ENCODE measurements around the gene DSCAML1. TPM values are rescaled to one million over a fixed set of nuclear protein-coding genes. Genes with fewer than 3 reads are reported as not detected.
A peak's percentile ranks its signal among the peaks of the same experiment; 100 is the strongest.

The DSCAML1 gene
- total and polyA plus RNA-seq, 2 of the 8 experiments (the other 6 are each of a cell fraction or from before 2014, with no cell fraction given): 0.19 to 0.24 TPM

- CTCF ChIA-PET (ENCODE audit: partially characterized antibody): interaction anchor here (1.4 to 2.7 kb wide), 3 partner anchors 14 to 59 kb away, joined by 5 to 10 read pairs (median 7); no protein-coding TSS in a partner anchor
- H3K4me2 ChIP-seq (ENCODE audit: insufficient read depth in 1 of 2, low read depth in 2 of 2, low read length in 2 of 2): no peak overlapping the region
- peaks cover 5 to 20% (median 13%) of the 10 kb centered on the region in 4 experiments for H3K4me1 ChIP-seq (replicated peaks in 1 of 4; ENCODE audit: control insufficient read depth in 3 of 4, insufficient read depth in 4 of 4, low read length in 3 of 4)
Measured at GRCh38 chr11:117486059-117486458, 311.0 kb downstream of the DSCAML1 start.

More at GRCh38 chr11:117486059-117486458, 311.0 kb downstream of the DSCAML1 start:
- Histone ChIP-seq H3K9me3 (ENCODE audit: insufficient read depth in 2 of 2, low read depth in 1 of 2, low read length in 1 of 2) (no peaks in the 10 kb centered on the region), H3K79me1 (ENCODE audit: low read depth, low read length) (no peaks in the 10 kb centered on the region; the same call in 1 of the 2 replicates), H2BK15ac (ENCODE audit: low read length) (no peak overlapping the region), H2AFZ (ENCODE audit: low read length) (no peak overlapping the region), H2BK20ac (ENCODE audit: low read length) (no peak overlapping the region), H2BK5ac (ENCODE audit: low read depth, low read length) (no peak overlapping the region), H2BK120ac (replicated peaks; ENCODE audit: low read depth, low read length) (no peak overlapping the region), H4K20me1 (replicated peaks in 1 of 2; ENCODE audit: control insufficient read depth in 1 of 2, insufficient read depth in 2 of 2, low read length in 2 of 2) (no peaks in the 10 kb centered on the region), H3K4me3 (ENCODE audit: extremely low read depth in 1 of 4, insufficient read depth in 2 of 4, low read depth in 3 of 4, low read length in 4 of 4) (no peak overlapping the region), H3K79me2 (ENCODE audit: control insufficient read depth in 1 of 2, insufficient read depth in 2 of 2, low read length in 2 of 2) (no peaks in the 10 kb centered on the region), H3K27ac (ENCODE audit: low read depth, low read length) (no peak overlapping the region), H3K9ac (replicated peaks in 1 of 4; ENCODE audit: extremely low read depth in 1 of 4, low read depth in 3 of 4, low read length in 3 of 4) (no peak overlapping the region), H2AK5ac (ENCODE audit: low read depth, low read length) (no peak overlapping the region), H3K56ac (replicated peaks; ENCODE audit: insufficient read length, low read depth, low read length) (no peak overlapping the region), H3K14ac (ENCODE audit: insufficient read length) (no peak overlapping the region), H3K36me3 (ENCODE audit: control insufficient read depth in 2 of 4, insufficient read depth in 4 of 4, low read length in 3 of 4) (no peaks in the 10 kb centered on the region), H3K23ac (ENCODE audit: insufficient read length) (no peak overlapping the region), H2BK12ac (ENCODE audit: low read depth, low read length) (no peak overlapping the region), H4K8ac (ENCODE audit: extremely low read depth, insufficient read depth, low read length) (no peak overlapping the region), H3K27me3 (replicated peaks in 1 of 4; ENCODE audit: control insufficient read depth in 3 of 4, extremely low read depth in 1 of 4, insufficient read depth in 3 of 4, low read length in 3 of 4) (no peaks in the 10 kb centered on the region; a peak in 1 of 7 replicates), H3K4ac (replicated peaks; ENCODE audit: insufficient read length, low read depth, low read length) (no peak overlapping the region), H3K23me2 (ENCODE audit: low read depth, low read length) (peaks cover 4% of the 10 kb centered on the region; the same call in 1 of the 2 replicates), H4K91ac (replicated peaks; ENCODE audit: insufficient read length, low read length) (no peak overlapping the region), H4K5ac (ENCODE audit: insufficient read length, low read depth, low read length) (no peak overlapping the region), H3K18ac (ENCODE audit: extremely low read depth, low read length) (no peak overlapping the region)
- TF ChIP-seq RFX5 (IDR thresholded peaks at IDR 0.05; ENCODE audit: borderline replicate concordance, low read depth, low read length) (no peak), YY1 (IDR thresholded peaks at IDR 0.05; ENCODE audit: low read depth, low read length) (0 out of 2 replicates have a peak, but pooled peaks have one; percentile 33)
- 90% methylated on average over 13 of the region's 13 CpGs; no CpG with 5 or more reads in 1 of the 2 experiments for WGBS, 2 experiments (ENCODE audit: extremely low coverage in 1 of 2, insufficient coverage in 1 of 2, insufficient read length in 1 of 2, insufficient replicate concordance in 2 of 2, low coverage in 1 of 2, low lambda C conversion rate in 2 of 2, missing lambda C conversion rate in 1 of 2)
- DNase-seq (ENCODE audit: low read depth in 1 of 2, low spot score in 2 of 2): no peak
- POLR2A ChIA-PET (ENCODE audit: partially characterized antibody): no interaction called here
- no peak for FAIRE-seq

Data from H1 (cell line).